WTC11 (cell line): Measurements from ENCODE around the gene GSTO2. TPM values are rescaled to one million over a fixed set of nuclear protein-coding genes. Genes with fewer than 3 reads are reported as not detected.

ENCODE experiments used
- ATAC-seq: fragments of 200-7000 bp; cut with Tn5 transposase; 2 replicates; pipeline ENCODE4 v1.10.0; 2021; ENCODE audit warnings: mild to moderate bottlenecking, moderate library complexity
- CTCF ChIA-PET: fragments of 300-600 bp; sonication (Branson Sonifier 250); formaldehyde crosslinking; loops from one replicate; lab custom pipeline; 2021; ENCODE audit warnings: antibody characterized with exemption; lab: Charles Lee
- POLR2A ChIA-PET: fragments of 350-600 bp; sonication (Branson Sonifier 250); formaldehyde crosslinking; loops from one replicate; lab custom pipeline; 2021; ENCODE audit warnings: antibody characterized with exemption; lab: Charles Lee
- DNase-seq: peaks from one replicate; pipeline ENCODE4 v3.0.0; 2021; ENCODE audit warnings: low spot score
- H3K27ac Mint-ChIP-seq: 2 replicates; pipeline ENCODE4 v1.8.0; 2021; ENCODE audit warnings: mixed read lengths
- H3K27me3 Mint-ChIP-seq: 2 replicates; pipeline ENCODE4 v1.8.0; 2021; ENCODE audit warnings: low read depth, mild to moderate bottlenecking, moderate library complexity, mixed read lengths
- H3K36me3 Mint-ChIP-seq: 2 replicates; pipeline ENCODE4 v1.8.0; 2021; ENCODE audit warnings: mixed read lengths
- H3K4me1 Mint-ChIP-seq: 2 replicates; pipeline ENCODE4 v1.8.0; 2022; ENCODE audit warnings: mixed read lengths
- H3K4me3 Mint-ChIP-seq: 2 replicates; pipeline ENCODE4 v1.8.0; 2021; ENCODE audit warnings: mild to moderate bottlenecking, moderate library complexity, mixed read lengths
- H3K9me3 Mint-ChIP-seq: 2 replicates; pipeline ENCODE4 v1.8.0; 2021; ENCODE audit warnings: mixed read lengths
- ATF1 ChIP-seq: sonication (generic); formaldehyde crosslinking; IDR thresholded peaks from 2 replicates; pipeline ENCODE4 v1.8.1; 2023; ENCODE audit warnings: mild to moderate bottlenecking, moderate library complexity, missing genetic modification reagents
- ATF3 ChIP-seq: sonication (generic); formaldehyde crosslinking; conservative IDR thresholded peaks from 2 replicates; pipeline ENCODE4 v1.8.1; 2022; ENCODE audit warnings: mild to moderate bottlenecking, missing genetic modification reagents
- FOXJ3 ChIP-seq: sonication (generic); formaldehyde crosslinking; IDR thresholded peaks from 2 replicates; pipeline ENCODE4 v1.9.0; 2021; ENCODE audit warnings: missing genetic modification reagents, mild to moderate bottlenecking, borderline replicate concordance
- FOXP1 ChIP-seq: sonication (generic); formaldehyde crosslinking; IDR thresholded peaks from 2 replicates; pipeline ENCODE4 v1.8.0; 2022; ENCODE audit warnings: missing genetic modification reagents, mild to moderate bottlenecking, moderate library complexity, borderline replicate concordance
- FOXP4 ChIP-seq: sonication (generic); formaldehyde crosslinking; IDR thresholded peaks from 2 replicates; pipeline ENCODE4 v1.8.0; 2022; ENCODE audit warnings: mild to moderate bottlenecking, missing genetic modification reagents
- JAZF1 ChIP-seq: fragments of 250-450 bp; sonication (Bioruptor Pico); IDR thresholded peaks from 2 replicates; pipeline ENCODE4 v1.9.0; 2021; ENCODE audit warnings: moderate library complexity, mild to moderate bottlenecking, inconsistent platforms
- NR1H2 ChIP-seq: sonication (generic); formaldehyde crosslinking; IDR thresholded peaks from 2 replicates; pipeline ENCODE4 v1.9.0; 2021; ENCODE audit warnings: mild to moderate bottlenecking, moderate library complexity, missing genetic modification reagents
- SMAD4 ChIP-seq: sonication (generic); formaldehyde crosslinking; IDR thresholded peaks from 2 replicates; pipeline ENCODE4 v1.8.0; 2022; ENCODE audit warnings: mild to moderate bottlenecking, missing genetic modification reagents
- TCF7 ChIP-seq: sonication (generic); formaldehyde crosslinking; IDR thresholded peaks from 2 replicates; pipeline ENCODE4 v1.8.0; 2022; ENCODE audit warnings: mild to moderate bottlenecking, low read depth, missing genetic modification reagents, moderate library complexity
- TP53 ChIP-seq: sonication (generic); formaldehyde crosslinking; IDR thresholded peaks from 2 replicates; pipeline ENCODE4 v1.8.1; 2023; ENCODE audit warnings: mild to moderate bottlenecking, missing genetic modification reagents
- ZNF121 ChIP-seq: sonication (generic); formaldehyde crosslinking; IDR thresholded peaks from 2 replicates; pipeline ENCODE4 v1.8.0; 2023; ENCODE audit warnings: missing genetic modification reagents
- ZNF263 ChIP-seq: sonication (generic); formaldehyde crosslinking; IDR thresholded peaks from 2 replicates; pipeline ENCODE4 v1.8.1; 2022; ENCODE audit warnings: low read depth, mild to moderate bottlenecking, moderate library complexity, missing genetic modification reagents
- ZNF416 ChIP-seq: fragments of 250-450 bp; sonication (Bioruptor Pico); IDR thresholded peaks from 2 replicates; pipeline ENCODE4 v1.9.0; 2021; ENCODE audit warnings: mild to moderate bottlenecking, inconsistent platforms
- total RNA-seq: library from RNA; stranded (reverse); gene quantifications from 3 replicates; pipeline ENCODE4 v1.2.3, GENCODE V29; 2021
- TF ChIP-seq, protein P1 (sequence below): sonication (generic); formaldehyde crosslinking; IDR thresholded peaks from 2 replicates; pipeline ENCODE4 v1.8.1; 2023; ENCODE audit warnings: mild to moderate bottlenecking, missing genetic modification reagents
- TF ChIP-seq, protein P2 (sequence below): sonication (generic); formaldehyde crosslinking; conservative IDR thresholded peaks from 2 replicates; pipeline ENCODE4 v1.8.1; 2023; ENCODE audit warnings: mild to moderate bottlenecking, low read depth, missing genetic modification reagents, moderate library complexity
- TF ChIP-seq, protein P3 (sequence below): sonication (generic); formaldehyde crosslinking; IDR thresholded peaks from 2 replicates; pipeline ENCODE4 v1.8.0; 2022; ENCODE audit warnings: mild to moderate bottlenecking, missing genetic modification reagents
- TF ChIP-seq, protein P4 (sequence below): sonication (generic); formaldehyde crosslinking; IDR thresholded peaks from 2 replicates; pipeline ENCODE4 v1.8.1; 2023; ENCODE audit warnings: mild to moderate bottlenecking, missing genetic modification reagents, borderline replicate concordance
- TF ChIP-seq, protein P5 (sequence below): fragments of 250-450 bp; sonication (Bioruptor Pico); IDR thresholded peaks from 2 replicates; pipeline ENCODE4 v2.1.2; 2022; ENCODE audit warnings: mild to moderate bottlenecking, moderate library complexity

The GSTO2 gene
- total RNA-seq, 1 experiment from 2014 or later, result 10.7 TPM

DNA sequence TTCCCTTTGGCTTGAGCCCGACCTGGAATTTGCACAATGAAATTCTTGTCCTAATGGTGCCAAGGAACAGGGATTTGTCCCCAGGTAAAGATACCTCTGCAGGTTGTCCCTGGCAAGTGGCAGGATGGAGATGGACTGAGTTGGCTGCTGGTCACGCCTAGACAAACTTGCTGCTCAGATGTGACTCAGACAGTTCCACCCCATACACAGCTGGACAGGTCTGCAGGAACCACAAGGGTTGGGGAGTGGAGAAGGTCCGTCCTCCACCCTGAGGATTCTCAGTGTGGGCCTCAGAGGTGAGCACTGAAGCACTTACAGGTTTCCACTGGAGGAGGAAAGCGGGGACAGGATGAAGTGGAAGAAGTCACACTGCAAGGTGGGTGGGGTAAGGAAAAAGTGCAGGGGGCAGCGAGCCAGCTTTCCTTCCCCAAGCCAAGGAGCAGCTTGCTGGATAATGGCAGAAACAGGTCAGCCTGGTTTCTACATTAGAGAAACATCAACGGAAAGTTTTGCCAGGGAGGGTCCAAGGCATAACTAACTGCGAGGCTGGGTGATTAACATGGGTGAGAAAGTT lies 48.8 kb downstream of the GSTO2 start:
- Mint-ChIP-seq H3K4me1 (peaks cover 62% of the 10 kb centered on the region), H3K36me3 (peaks cover 17% of the 10 kb centered on the region), H3K27me3 (no peaks in the 10 kb centered on the region), H3K4me3 (no peak overlapping the region), H3K9me3 (no peaks in the 10 kb centered on the region), H3K27ac (peak overlapping the region; percentile 6; the same call in 1 of the 2 replicates)
- DNase-seq, result no peak
- TF ChIP-seq SMAD4 (CRISPR knock-in tag), result no peak
- no peak for TF ChIP-seq ATF1 (CRISPR knock-in tag)
- TF ChIP-seq, protein P1, sequence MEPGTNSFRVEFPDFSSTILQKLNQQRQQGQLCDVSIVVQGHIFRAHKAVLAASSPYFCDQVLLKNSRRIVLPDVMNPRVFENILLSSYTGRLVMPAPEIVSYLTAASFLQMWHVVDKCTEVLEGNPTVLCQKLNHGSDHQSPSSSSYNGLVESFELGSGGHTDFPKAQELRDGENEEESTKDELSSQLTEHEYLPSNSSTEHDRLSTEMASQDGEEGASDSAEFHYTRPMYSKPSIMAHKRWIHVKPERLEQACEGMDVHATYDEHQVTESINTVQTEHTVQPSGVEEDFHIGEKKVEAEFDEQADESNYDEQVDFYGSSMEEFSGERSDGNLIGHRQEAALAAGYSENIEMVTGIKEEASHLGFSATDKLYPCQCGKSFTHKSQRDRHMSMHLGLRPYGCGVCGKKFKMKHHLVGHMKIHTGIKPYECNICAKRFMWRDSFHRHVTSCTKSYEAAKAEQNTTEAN, result no peak
- TF ChIP-seq, protein P2, sequence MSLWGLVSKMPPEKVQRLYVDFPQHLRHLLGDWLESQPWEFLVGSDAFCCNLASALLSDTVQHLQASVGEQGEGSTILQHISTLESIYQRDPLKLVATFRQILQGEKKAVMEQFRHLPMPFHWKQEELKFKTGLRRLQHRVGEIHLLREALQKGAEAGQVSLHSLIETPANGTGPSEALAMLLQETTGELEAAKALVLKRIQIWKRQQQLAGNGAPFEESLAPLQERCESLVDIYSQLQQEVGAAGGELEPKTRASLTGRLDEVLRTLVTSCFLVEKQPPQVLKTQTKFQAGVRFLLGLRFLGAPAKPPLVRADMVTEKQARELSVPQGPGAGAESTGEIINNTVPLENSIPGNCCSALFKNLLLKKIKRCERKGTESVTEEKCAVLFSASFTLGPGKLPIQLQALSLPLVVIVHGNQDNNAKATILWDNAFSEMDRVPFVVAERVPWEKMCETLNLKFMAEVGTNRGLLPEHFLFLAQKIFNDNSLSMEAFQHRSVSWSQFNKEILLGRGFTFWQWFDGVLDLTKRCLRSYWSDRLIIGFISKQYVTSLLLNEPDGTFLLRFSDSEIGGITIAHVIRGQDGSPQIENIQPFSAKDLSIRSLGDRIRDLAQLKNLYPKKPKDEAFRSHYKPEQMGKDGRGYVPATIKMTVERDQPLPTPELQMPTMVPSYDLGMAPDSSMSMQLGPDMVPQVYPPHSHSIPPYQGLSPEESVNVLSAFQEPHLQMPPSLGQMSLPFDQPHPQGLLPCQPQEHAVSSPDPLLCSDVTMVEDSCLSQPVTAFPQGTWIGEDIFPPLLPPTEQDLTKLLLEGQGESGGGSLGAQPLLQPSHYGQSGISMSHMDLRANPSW (CRISPR knock-in tag), result no peak
- no peak for TF ChIP-seq NR1H2
- TF ChIP-seq TP53 (CRISPR knock-in tag), result no peak
- no peak for TF ChIP-seq TCF7 (CRISPR knock-in tag)
- TF ChIP-seq ATF3, result no peak
- TF ChIP-seq, protein P3, sequence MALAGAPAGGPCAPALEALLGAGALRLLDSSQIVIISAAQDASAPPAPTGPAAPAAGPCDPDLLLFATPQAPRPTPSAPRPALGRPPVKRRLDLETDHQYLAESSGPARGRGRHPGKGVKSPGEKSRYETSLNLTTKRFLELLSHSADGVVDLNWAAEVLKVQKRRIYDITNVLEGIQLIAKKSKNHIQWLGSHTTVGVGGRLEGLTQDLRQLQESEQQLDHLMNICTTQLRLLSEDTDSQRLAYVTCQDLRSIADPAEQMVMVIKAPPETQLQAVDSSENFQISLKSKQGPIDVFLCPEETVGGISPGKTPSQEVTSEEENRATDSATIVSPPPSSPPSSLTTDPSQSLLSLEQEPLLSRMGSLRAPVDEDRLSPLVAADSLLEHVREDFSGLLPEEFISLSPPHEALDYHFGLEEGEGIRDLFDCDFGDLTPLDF (CRISPR knock-in tag), result no peak
- TF ChIP-seq, protein P4, sequence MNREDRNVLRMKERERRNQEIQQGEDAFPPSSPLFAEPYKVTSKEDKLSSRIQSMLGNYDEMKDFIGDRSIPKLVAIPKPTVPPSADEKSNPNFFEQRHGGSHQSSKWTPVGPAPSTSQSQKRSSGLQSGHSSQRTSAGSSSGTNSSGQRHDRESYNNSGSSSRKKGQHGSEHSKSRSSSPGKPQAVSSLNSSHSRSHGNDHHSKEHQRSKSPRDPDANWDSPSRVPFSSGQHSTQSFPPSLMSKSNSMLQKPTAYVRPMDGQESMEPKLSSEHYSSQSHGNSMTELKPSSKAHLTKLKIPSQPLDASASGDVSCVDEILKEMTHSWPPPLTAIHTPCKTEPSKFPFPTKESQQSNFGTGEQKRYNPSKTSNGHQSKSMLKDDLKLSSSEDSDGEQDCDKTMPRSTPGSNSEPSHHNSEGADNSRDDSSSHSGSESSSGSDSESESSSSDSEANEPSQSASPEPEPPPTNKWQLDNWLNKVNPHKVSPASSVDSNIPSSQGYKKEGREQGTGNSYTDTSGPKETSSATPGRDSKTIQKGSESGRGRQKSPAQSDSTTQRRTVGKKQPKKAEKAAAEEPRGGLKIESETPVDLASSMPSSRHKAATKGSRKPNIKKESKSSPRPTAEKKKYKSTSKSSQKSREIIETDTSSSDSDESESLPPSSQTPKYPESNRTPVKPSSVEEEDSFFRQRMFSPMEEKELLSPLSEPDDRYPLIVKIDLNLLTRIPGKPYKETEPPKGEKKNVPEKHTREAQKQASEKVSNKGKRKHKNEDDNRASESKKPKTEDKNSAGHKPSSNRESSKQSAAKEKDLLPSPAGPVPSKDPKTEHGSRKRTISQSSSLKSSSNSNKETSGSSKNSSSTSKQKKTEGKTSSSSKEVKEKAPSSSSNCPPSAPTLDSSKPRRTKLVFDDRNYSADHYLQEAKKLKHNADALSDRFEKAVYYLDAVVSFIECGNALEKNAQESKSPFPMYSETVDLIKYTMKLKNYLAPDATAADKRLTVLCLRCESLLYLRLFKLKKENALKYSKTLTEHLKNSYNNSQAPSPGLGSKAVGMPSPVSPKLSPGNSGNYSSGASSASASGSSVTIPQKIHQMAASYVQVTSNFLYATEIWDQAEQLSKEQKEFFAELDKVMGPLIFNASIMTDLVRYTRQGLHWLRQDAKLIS (CRISPR knock-in tag), result no peak
- TF ChIP-seq ZNF416 (CRISPR knock-in tag), result no peak
- no peak for TF ChIP-seq JAZF1 (CRISPR knock-in tag)
- no peak for TF ChIP-seq FOXP4 (CRISPR knock-in tag)
- TF ChIP-seq, protein P5, sequence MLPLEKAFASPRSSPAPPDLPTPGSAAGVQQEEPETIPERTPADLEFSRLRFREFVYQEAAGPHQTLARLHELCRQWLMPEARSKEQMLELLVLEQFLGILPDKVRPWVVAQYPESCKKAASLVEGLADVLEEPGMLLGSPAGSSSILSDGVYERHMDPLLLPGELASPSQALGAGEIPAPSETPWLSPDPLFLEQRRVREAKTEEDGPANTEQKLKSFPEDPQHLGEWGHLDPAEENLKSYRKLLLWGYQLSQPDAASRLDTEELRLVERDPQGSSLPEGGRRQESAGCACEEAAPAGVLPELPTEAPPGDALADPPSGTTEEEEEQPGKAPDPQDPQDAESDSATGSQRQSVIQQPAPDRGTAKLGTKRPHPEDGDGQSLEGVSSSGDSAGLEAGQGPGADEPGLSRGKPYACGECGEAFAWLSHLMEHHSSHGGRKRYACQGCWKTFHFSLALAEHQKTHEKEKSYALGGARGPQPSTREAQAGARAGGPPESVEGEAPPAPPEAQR (CRISPR knock-in tag), result no peak
- no peak for TF ChIP-seq ZNF121 (CRISPR knock-in tag)
- TF ChIP-seq FOXJ3 (CRISPR knock-in tag), result no peak
- no peak for TF ChIP-seq FOXP1 (CRISPR knock-in tag)
- TF ChIP-seq ZNF263 (CRISPR knock-in tag), result no peak
- no peak for ATAC-seq
- CTCF ChIA-PET, result interaction anchor here (0.9 to 5.2 kb wide), 8 partner anchors 11 to 252 kb away, joined by 3 to 33 read pairs (median 6); partner anchors contain the start of genes CFAP58 and ITPRIP
- POLR2A ChIA-PET, result no interaction called here
